KMS-11 (cell line): Measurements from ENCODE around the gene CDH15.

Experiments used
- H2AFZ ChIP-seq: fragments of 200-600 bp; sonication (generic); 2 replicates; pipeline ENCODE4 v1.6.1; 2016; ENCODE audit warnings: antibody characterized with exemption, mixed run types, low read depth
- H3K27ac ChIP-seq: fragments of 200-600 bp; sonication (generic); 2 replicates; pipeline ENCODE4 v1.6.1; 2016; ENCODE audit warnings: mild to moderate bottlenecking, mixed run types
- H3K27me3 ChIP-seq: fragments of 200-600 bp; sonication (generic); 2 replicates; pipeline ENCODE4 v1.6.1; 2017; ENCODE audit warnings: mild to moderate bottlenecking, low read depth, mixed run types, moderate library complexity; ENCODE audit not compliant: insufficient read depth
- H3K36me3 ChIP-seq: fragments of 200-600 bp; sonication (generic); 2 replicates; pipeline ENCODE4 v1.6.1; 2017; ENCODE audit warnings: mild to moderate bottlenecking, mixed run types; ENCODE audit not compliant: insufficient read depth
- H3K4me1 ChIP-seq: fragments of 200-600 bp; sonication (generic); 2 replicates; pipeline ENCODE4 v1.6.1; 2016; ENCODE audit warnings: mild to moderate bottlenecking, low read depth, mixed run types; ENCODE audit not compliant: poor library complexity, severe bottlenecking
- H3K4me2 ChIP-seq: fragments of 200-600 bp; sonication (generic); 2 replicates; pipeline ENCODE4 v1.7.0; 2016; ENCODE audit warnings: mild to moderate bottlenecking, mixed run types
- H3K4me3 ChIP-seq: fragments of 200-600 bp; sonication (generic); IDR thresholded peaks from 2 replicates; pipeline ENCODE4 v1.6.1; 2017; ENCODE audit warnings: low read depth, low read length, mixed read lengths; ENCODE audit not compliant: insufficient read depth
- H3K79me2 ChIP-seq: fragments of 200-600 bp; sonication (generic); 2 replicates; pipeline ENCODE4 v1.6.1; 2016; ENCODE audit warnings: low read depth, mixed run types; ENCODE audit not compliant: insufficient read depth
- H3K9ac ChIP-seq: fragments of 200-600 bp; sonication (generic); 2 replicates; pipeline ENCODE4 v1.6.1; 2016; ENCODE audit warnings: mild to moderate bottlenecking, mixed run types
- H4K20me1 ChIP-seq: fragments of 200-600 bp; sonication (generic); 2 replicates; pipeline ENCODE4 v1.6.1; 2016; ENCODE audit warnings: mild to moderate bottlenecking, mixed run types; ENCODE audit not compliant: insufficient read depth
- TF ChIP-seq, protein P1 (sequence below): fragments of 200-600 bp; sonication (generic); conservative IDR thresholded peaks from 2 replicates; pipeline ENCODE4 v1.6.1; 2017; ENCODE audit warnings: low read depth, mild to moderate bottlenecking, antibody characterized with exemption, low read length, moderate library complexity, mixed read lengths

CDH15 gene, protein sequence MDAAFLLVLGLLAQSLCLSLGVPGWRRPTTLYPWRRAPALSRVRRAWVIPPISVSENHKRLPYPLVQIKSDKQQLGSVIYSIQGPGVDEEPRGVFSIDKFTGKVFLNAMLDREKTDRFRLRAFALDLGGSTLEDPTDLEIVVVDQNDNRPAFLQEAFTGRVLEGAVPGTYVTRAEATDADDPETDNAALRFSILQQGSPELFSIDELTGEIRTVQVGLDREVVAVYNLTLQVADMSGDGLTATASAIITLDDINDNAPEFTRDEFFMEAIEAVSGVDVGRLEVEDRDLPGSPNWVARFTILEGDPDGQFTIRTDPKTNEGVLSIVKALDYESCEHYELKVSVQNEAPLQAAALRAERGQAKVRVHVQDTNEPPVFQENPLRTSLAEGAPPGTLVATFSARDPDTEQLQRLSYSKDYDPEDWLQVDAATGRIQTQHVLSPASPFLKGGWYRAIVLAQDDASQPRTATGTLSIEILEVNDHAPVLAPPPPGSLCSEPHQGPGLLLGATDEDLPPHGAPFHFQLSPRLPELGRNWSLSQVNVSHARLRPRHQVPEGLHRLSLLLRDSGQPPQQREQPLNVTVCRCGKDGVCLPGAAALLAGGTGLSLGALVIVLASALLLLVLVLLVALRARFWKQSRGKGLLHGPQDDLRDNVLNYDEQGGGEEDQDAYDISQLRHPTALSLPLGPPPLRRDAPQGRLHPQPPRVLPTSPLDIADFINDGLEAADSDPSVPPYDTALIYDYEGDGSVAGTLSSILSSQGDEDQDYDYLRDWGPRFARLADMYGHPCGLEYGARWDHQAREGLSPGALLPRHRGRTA

DNA sequence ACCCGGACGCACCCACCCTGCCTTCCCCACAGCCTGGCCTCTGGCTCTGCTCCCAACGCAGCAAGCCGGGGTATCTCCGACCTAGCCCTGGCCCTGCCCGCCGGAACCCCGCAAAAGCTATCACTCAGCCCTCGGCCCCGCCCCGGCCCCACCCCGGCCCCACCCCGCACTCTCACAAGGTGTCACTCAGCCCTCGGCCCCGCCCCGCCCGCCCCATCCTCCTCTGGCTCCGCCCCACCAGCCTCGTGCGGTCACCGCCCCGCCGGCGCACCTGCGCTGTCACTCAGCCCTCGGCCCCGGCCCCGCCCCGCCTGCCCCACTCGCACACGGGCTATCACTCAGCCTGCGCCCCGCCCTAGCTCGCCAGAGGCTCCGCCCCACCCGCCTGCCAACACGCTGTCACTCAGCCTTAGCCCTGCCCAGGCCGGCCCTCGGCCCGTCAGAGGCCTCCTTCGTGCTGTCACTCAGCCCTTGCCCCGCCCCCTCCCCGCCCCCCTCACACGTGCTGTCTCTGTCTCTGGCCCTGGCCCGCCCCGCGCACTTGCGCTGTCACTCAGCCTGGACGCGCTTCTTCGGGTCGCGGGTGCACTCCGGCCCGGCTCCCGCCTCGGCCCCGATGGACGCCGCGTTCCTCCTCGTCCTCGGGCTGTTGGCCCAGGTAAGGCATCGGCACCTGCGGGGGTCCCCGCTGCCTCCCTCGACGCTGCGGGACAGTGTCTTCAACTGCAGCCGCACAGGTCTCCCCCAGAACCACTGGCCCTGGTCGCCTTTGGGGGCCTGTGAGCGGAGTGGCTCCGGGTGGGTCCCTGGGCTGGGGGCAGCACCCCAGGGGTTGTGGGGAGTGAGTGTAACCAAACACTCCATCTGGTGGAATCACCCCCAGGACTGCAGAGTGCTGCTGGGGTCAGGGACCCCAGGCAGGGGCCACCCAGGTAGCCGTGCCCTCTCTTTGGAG lies at the start of gene CDH15:
Gene CDH15 (plus strand): TSS at position 533 of the 955 bp plus-strand sequence. CDS start 84 bp downstream, at position 617.
- Histone ChIP-seq H2AFZ (peak within 1 kb of the TSS; percentile 67), H4K20me1 (no peaks in the 10 kb centered on the region), H3K4me1 (peaks cover 32% of the 10 kb centered on the region), H3K27ac (no peak within 1 kb of the TSS), H3K36me3 (no peaks in the 10 kb centered on the region), H3K9ac (no peak within 1 kb of the TSS), H3K79me2 (no peaks in the 10 kb centered on the region), H3K4me2 (peak within 1 kb of the TSS; percentile 85), H3K27me3 (peaks cover 64% of the 10 kb centered on the region), H3K4me3 (no peak within 1 kb of the TSS)
- TF ChIP-seq, protein P1, sequence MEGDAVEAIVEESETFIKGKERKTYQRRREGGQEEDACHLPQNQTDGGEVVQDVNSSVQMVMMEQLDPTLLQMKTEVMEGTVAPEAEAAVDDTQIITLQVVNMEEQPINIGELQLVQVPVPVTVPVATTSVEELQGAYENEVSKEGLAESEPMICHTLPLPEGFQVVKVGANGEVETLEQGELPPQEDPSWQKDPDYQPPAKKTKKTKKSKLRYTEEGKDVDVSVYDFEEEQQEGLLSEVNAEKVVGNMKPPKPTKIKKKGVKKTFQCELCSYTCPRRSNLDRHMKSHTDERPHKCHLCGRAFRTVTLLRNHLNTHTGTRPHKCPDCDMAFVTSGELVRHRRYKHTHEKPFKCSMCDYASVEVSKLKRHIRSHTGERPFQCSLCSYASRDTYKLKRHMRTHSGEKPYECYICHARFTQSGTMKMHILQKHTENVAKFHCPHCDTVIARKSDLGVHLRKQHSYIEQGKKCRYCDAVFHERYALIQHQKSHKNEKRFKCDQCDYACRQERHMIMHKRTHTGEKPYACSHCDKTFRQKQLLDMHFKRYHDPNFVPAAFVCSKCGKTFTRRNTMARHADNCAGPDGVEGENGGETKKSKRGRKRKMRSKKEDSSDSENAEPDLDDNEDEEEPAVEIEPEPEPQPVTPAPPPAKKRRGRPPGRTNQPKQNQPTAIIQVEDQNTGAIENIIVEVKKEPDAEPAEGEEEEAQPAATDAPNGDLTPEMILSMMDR = no peak

DNA sequence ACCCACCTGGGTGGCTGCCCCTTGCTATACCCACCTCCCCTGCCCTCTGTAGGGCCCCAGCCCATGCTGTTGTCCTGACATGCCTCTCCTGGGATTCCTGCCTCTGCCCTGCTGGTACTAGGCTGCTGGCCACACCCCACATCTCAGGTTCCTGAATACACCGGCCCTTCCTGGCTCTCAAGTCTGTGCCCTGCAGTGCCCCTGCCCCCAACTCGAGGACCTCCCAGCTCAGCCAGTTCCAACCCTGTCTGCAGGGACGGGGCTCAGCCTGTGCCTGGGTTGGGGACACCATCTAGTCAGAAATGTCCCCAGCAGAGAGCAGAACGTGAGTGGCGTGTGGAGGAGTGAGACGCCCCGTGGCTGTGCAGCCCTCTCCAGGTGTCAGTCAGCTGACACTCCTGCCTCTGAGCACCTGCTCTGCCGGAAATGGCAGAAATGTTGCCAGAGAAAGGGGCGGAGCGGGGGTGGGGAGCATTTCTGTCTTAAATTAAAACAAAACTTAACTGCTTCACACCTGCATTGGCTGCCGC lies 49.2 kb upstream of the CDH15 start:
- Histone ChIP-seq H3K27me3 (no peaks in the 10 kb centered on the region), H3K27ac (no peak overlapping the region), H3K4me3 (no peak overlapping the region), H3K9ac (no peak overlapping the region), H4K20me1 (no peaks in the 10 kb centered on the region), H3K4me2 (no peak overlapping the region), H3K79me2 (no peaks in the 10 kb centered on the region), H2AFZ (no peak overlapping the region), H3K36me3 (no peaks in the 10 kb centered on the region), H3K4me1 (peaks cover 8% of the 10 kb centered on the region)
- TF ChIP-seq, protein P1 = no peak

DNA sequence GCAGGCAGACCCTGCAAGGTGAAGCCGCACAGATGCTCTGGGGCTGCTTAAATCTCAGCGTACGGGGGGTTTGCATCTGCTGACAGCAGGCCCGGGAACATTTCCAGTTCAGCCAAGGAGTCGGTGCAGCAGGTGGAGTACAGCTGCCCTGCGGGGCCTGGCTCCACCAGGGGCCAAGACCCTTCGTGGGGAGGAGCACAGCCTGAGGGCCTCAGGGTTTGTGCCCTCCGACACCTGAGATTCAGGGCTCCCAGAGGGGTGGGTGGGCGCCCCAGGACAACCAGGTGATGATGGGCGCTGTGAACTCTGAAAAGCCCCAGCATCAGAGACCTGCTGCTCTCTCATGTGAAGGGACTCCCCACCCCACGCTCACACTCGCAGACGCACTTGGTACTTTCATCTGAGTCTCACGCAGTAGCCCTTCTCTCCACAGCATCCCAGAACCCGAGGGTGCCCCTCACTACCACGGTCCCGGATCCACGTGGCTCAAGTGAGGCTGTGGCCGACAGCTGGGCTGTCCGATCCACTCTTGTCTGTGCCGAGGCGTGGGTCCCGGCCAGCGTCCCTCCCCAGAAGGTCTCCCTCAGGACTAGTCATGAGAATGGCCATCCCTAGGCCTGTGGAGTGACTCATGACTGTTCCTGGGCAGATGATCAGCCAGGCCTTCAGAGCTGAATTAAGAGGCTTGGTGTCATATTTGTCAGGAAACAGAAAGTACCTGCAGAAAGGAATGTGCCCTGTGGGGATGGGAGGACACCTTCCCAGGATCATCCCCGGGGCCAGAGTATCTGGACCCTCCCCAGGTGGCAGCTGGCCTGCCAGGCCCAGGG lies 48.3 kb upstream of the CDH15 start:
- Histone ChIP-seq H3K9ac (no peak overlapping the region), H4K20me1 (no peaks in the 10 kb centered on the region), H3K4me3 (no peak overlapping the region), H3K4me1 (peaks cover 16% of the 10 kb centered on the region), H3K27ac (no peak overlapping the region), H3K27me3 (no peaks in the 10 kb centered on the region), H3K4me2 (no peak overlapping the region), H2AFZ (no peak overlapping the region), H3K36me3 (no peaks in the 10 kb centered on the region), H3K79me2 (no peaks in the 10 kb centered on the region)
- TF ChIP-seq, protein P1 = no peak
